HEK293 (cell line): ENCODE measurements around the gene CDC34.

Experiments
- CTCF ChIA-PET: fragments of 350-600 bp; formaldehyde crosslinking; extraction: SDS; loops from one replicate; lab custom pipeline; 2021; ENCODE audit warnings: antibody characterized with exemption; lab: Yijun Ruan, JAX
- POLR2A ChIA-PET: fragments of 300-600 bp; formaldehyde crosslinking; extraction: SDS; loops from one replicate; lab custom pipeline; 2020; ENCODE audit warnings: antibody characterized with exemption, inconsistent platforms; lab: Yijun Ruan, JAX
- H3K27ac ChIP-seq: fragments of 200-500 bp; sonication (Bioruptor generic); 2 replicates; pipeline ENCODE4 v1.5.1; 2014; ENCODE audit warnings: low read depth, low read length, control low read depth, inconsistent platforms; ENCODE audit errors: extremely low read depth
- H3K36me3 ChIP-seq, 2 experiments: fragments of 200-500 bp in 1 of 2; sonication (Bioruptor generic) in 1 of 2; 1 replicate in 1 of 2; 2 replicates in 1 of 2; pipeline ENCODE4 v1.5.1; 2014 to 2017; ENCODE audit warnings: inconsistent platforms in 2 of 2, low read length in 2 of 2; ENCODE audit not compliant: control insufficient read depth in 2 of 2, insufficient read depth in 1 of 2
- H3K4me1 ChIP-seq: fragments of 200-500 bp; sonication (Bioruptor generic); 2 replicates; pipeline ENCODE4 v1.5.1; 2014; ENCODE audit warnings: mild to moderate bottlenecking, low read length, inconsistent platforms; ENCODE audit not compliant: control insufficient read depth, insufficient read depth
- H3K4me3 ChIP-seq: 2 replicates; pipeline ENCODE4 v1.5.1; 2011; ENCODE audit warnings: low read depth, mild to moderate bottlenecking, control low read depth, low read length, moderate library complexity
- H3K9me3 ChIP-seq: fragments of 200-500 bp; sonication (Bioruptor generic); 2 replicates; pipeline ENCODE4 v1.5.1; 2014; ENCODE audit warnings: low read depth, low read length, inconsistent platforms; ENCODE audit not compliant: control insufficient read depth, insufficient read depth
- EGR2 ChIP-seq: fragments of 450-650 bp; formaldehyde crosslinking; IDR thresholded peaks from 2 replicates; pipeline ENCODE4 v1.5.1; 2016; ENCODE audit warnings: low read depth, missing biosample characterization, missing genetic modification characterization
- GLIS1 ChIP-seq: fragments of 450-650 bp; formaldehyde crosslinking; IDR thresholded peaks from 2 replicates; pipeline ENCODE4 v1.5.1; 2016; ENCODE audit warnings: missing biosample characterization, missing genetic modification characterization
- KLF1 ChIP-seq: fragments of 450-650 bp; formaldehyde crosslinking; IDR thresholded peaks from 2 replicates; pipeline ENCODE4 v1.5.1; 2016; ENCODE audit warnings: missing biosample characterization, missing genetic modification characterization
- KLF9 ChIP-seq: fragments of 450-650 bp; formaldehyde crosslinking; IDR thresholded peaks from 2 replicates; pipeline ENCODE4 v1.5.1; 2016; ENCODE audit warnings: missing biosample characterization, missing genetic modification characterization, low read depth
- OVOL3 ChIP-seq: fragments of 450-650 bp; formaldehyde crosslinking; IDR thresholded peaks from 2 replicates; pipeline ENCODE4 v1.5.1; 2016; ENCODE audit warnings: missing biosample characterization, missing genetic modification characterization
- SALL2 ChIP-seq: fragments of 450-650 bp; formaldehyde crosslinking; IDR thresholded peaks from 2 replicates; pipeline ENCODE4 v1.5.0; 2017; ENCODE audit warnings: missing biosample characterization, mild to moderate bottlenecking, missing genetic modification characterization, borderline replicate concordance
- SP2 ChIP-seq: fragments of 450-650 bp; formaldehyde crosslinking; IDR thresholded peaks from 2 replicates; pipeline ENCODE4 v1.5.1; 2016; ENCODE audit warnings: missing biosample characterization, missing genetic modification characterization
- YY1 ChIP-seq: fragments of 450-650 bp; formaldehyde crosslinking; IDR thresholded peaks from 2 replicates; pipeline ENCODE4 v1.5.1; 2018; ENCODE audit warnings: missing biosample characterization, missing genetic modification characterization
- ZBTB21 ChIP-seq: fragments of 450-650 bp; formaldehyde crosslinking; IDR thresholded peaks from 2 replicates; pipeline ENCODE4 v1.5.1; 2017; ENCODE audit warnings: missing biosample characterization, missing genetic modification characterization
- ZNF16 ChIP-seq: fragments of 450-650 bp; formaldehyde crosslinking; IDR thresholded peaks from 2 replicates; pipeline ENCODE4 v1.5.1; 2016; ENCODE audit warnings: low read depth, missing biosample characterization, missing genetic modification characterization
- ZNF169 ChIP-seq: fragments of 450-650 bp; formaldehyde crosslinking; IDR thresholded peaks from 2 replicates; pipeline ENCODE4 v1.5.1; 2016; ENCODE audit warnings: missing biosample characterization, missing genetic modification characterization
- ZNF2 ChIP-seq: fragments of 450-650 bp; formaldehyde crosslinking; IDR thresholded peaks from 2 replicates; pipeline ENCODE4 v1.5.1; 2016; ENCODE audit warnings: missing biosample characterization, missing genetic modification characterization
- ZNF248 ChIP-seq: fragments of 450-650 bp; formaldehyde crosslinking; IDR thresholded peaks from 2 replicates; pipeline ENCODE4 v1.5.1; 2017; ENCODE audit warnings: missing biosample characterization, missing genetic modification characterization
- ZNF341 ChIP-seq: fragments of 450-650 bp; formaldehyde crosslinking; IDR thresholded peaks from 2 replicates; pipeline ENCODE4; 2016; ENCODE audit warnings: low read depth, missing biosample characterization, missing genetic modification characterization
- ZNF394 ChIP-seq: fragments of 450-650 bp; formaldehyde crosslinking; IDR thresholded peaks from 2 replicates; pipeline ENCODE4 v1.5.1; 2016; ENCODE audit warnings: missing biosample characterization, missing genetic modification characterization, mild to moderate bottlenecking, moderate library complexity, borderline replicate concordance
- ZNF548 ChIP-seq: fragments of 450-650 bp; formaldehyde crosslinking; IDR thresholded peaks from 2 replicates; pipeline ENCODE4 v1.5.1; 2016; ENCODE audit warnings: missing biosample characterization, missing genetic modification characterization
- ZNF555 ChIP-seq: fragments of 450-650 bp; formaldehyde crosslinking; conservative IDR thresholded peaks from 2 replicates; pipeline ENCODE4 v1.5.1; 2017; ENCODE audit warnings: missing biosample characterization, mild to moderate bottlenecking, missing genetic modification characterization, inconsistent platforms
- ZNF600 ChIP-seq: fragments of 450-650 bp; formaldehyde crosslinking; IDR thresholded peaks from 2 replicates; pipeline ENCODE4 v1.5.1; 2016; ENCODE audit warnings: missing biosample characterization, missing genetic modification characterization
- ZNF624 ChIP-seq: fragments of 450-650 bp; formaldehyde crosslinking; IDR thresholded peaks from 2 replicates; pipeline ENCODE4 v1.5.1; 2017; ENCODE audit warnings: missing biosample characterization, missing genetic modification characterization
- ZNF629 ChIP-seq: fragments of 450-650 bp; formaldehyde crosslinking; IDR thresholded peaks from 2 replicates; pipeline ENCODE4 v1.5.1; 2017; ENCODE audit warnings: missing biosample characterization, missing genetic modification characterization
- ZNF670 ChIP-seq: fragments of 450-650 bp; formaldehyde crosslinking; IDR thresholded peaks from 2 replicates; pipeline ENCODE4 v1.5.1; 2016; ENCODE audit warnings: missing biosample characterization, missing genetic modification characterization, low read depth
- ZNF776 ChIP-seq: fragments of 450-650 bp; formaldehyde crosslinking; IDR thresholded peaks from 2 replicates; pipeline ENCODE4 v1.5.0; 2017; ENCODE audit warnings: missing biosample characterization, missing genetic modification characterization, borderline replicate concordance
- ZNF777 ChIP-seq: fragments of 450-650 bp; formaldehyde crosslinking; IDR thresholded peaks from 2 replicates; pipeline ENCODE4 v1.5.1; 2017; ENCODE audit warnings: missing biosample characterization, missing genetic modification characterization, borderline replicate concordance
- TF ChIP-seq, protein P1 (sequence below): fragments of 450-650 bp; formaldehyde crosslinking; IDR thresholded peaks from 2 replicates; pipeline ENCODE4 v1.5.1; 2016; ENCODE audit warnings: missing biosample characterization, missing genetic modification characterization
- TF ChIP-seq, protein P2 (sequence below): fragments of 450-650 bp; formaldehyde crosslinking; IDR thresholded peaks from 2 replicates; pipeline ENCODE4 v1.5.1; 2016; ENCODE audit warnings: missing biosample characterization, missing genetic modification characterization
- TF ChIP-seq, protein P3 (sequence below): fragments of 450-650 bp; formaldehyde crosslinking; IDR thresholded peaks from 2 replicates; pipeline ENCODE4 v1.5.1; 2016; ENCODE audit warnings: missing biosample characterization, missing genetic modification characterization
- TF ChIP-seq, protein P4 (sequence below): fragments of 450-650 bp; formaldehyde crosslinking; optimal IDR thresholded peaks from 2 replicates; pipeline ENCODE3; 2016; ENCODE audit warnings: missing biosample characterization, mild to moderate bottlenecking, missing genetic modification characterization

The CDC34 gene

DNA sequence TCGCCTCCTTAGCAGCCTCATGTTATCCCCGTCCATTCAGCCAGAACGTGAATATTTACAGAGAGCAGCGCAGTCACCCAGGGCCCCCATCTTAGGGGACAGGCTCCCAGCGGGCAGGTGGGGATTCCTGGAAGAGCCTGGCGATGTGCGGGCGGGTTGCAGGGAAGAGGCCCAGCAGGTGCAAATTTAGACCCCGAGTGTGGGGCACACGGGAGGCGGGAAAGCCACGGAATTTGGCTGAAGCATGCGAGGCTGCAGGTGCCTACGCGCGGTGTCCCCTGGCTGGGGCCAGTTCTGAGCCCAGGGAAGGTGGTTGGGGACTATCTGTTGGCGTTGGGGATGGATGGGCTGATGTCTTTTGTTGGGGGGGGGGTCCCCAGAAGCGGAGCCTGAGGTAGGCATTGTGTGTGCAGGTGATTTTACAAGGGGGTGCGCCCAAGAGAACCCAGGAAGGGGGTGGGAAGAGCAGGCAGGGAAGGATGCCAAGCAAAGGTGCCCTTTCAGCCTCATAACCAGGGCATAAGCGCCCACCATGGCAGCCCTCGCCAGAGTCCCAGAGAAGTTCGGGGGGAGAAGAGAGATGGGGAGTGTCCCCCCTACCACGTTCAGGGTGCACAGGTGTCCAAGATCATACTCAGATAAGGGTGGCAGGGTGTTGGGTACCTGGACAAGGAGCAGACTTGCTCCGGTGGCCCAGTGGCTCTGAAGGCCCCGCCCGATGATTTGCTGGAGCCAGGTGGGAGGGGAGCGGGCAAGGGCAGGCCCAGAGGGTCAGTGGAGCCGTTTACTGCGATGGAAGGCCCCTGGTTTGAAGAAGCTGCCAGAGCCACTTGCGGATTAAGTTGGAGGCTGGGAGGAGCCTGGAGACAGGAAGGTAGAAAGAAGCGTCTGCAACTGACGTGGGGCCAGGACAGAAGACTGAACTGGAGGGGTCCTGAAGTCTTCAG is 23.1 kb upstream of the CDC34 start:
- Histone ChIP-seq H3K4me1 (peaks cover 7% of the 10 kb centered on the region; the same call in 1 of the 2 replicates), H3K36me3 (peaks cover 0 to 6% of the 10 kb centered on the region in 2 experiments; a peak in 1 of 3 replicates), H3K9me3 (no peaks in the 10 kb centered on the region), H3K4me3 (peak overlapping the region; percentile 72), H3K27ac (peak overlapping the region; percentile 93; the same call in 1 of the 2 replicates)
- ChIA-PET POLR2A (interaction anchor here (0.6 kb wide), 2 partner anchors 16 to 18 kb away, joined by 3 to 4 read pairs; no protein-coding TSS in a partner anchor), CTCF (interaction anchor here (2.9 kb wide), 1 partner anchor 22 kb away, joined by 49 read pairs; the partner anchor contains the start of gene CDC34)
- TF ChIP-seq ZNF555 (tag by site-specific recombination) = no peak
- TF ChIP-seq ZNF629 (tag by site-specific recombination) = no peak
- peak; percentile 50; the same call in 1 of the 2 replicates for TF ChIP-seq ZNF600
- TF ChIP-seq SP2 (tag by site-specific recombination) = no peak
- no peak for TF ChIP-seq SALL2
- no peak for TF ChIP-seq ZNF548
- TF ChIP-seq, protein P1, sequence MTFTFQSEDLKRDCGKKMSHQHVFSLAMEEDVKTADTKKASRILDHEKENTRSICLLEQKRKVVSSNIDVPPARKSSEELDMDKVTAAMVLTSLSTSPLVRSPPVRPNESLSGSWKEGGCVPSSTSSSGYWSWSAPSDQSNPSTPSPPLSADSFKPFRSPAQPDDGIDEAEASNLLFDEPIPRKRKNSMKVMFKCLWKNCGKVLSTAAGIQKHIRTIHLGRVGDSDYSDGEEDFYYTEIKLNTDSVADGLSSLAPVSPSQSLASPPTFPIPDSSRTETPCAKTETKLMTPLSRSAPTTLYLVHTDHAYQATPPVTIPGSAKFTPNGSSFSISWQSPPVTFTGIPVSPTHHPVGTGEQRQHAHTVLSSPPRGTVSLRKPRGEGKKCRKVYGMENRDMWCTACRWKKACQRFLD (tag by site-specific recombination) = no peak
- TF ChIP-seq ZNF169 (tag by site-specific recombination) = no peak
- TF ChIP-seq OVOL3 = no peak
- TF ChIP-seq, protein P2, sequence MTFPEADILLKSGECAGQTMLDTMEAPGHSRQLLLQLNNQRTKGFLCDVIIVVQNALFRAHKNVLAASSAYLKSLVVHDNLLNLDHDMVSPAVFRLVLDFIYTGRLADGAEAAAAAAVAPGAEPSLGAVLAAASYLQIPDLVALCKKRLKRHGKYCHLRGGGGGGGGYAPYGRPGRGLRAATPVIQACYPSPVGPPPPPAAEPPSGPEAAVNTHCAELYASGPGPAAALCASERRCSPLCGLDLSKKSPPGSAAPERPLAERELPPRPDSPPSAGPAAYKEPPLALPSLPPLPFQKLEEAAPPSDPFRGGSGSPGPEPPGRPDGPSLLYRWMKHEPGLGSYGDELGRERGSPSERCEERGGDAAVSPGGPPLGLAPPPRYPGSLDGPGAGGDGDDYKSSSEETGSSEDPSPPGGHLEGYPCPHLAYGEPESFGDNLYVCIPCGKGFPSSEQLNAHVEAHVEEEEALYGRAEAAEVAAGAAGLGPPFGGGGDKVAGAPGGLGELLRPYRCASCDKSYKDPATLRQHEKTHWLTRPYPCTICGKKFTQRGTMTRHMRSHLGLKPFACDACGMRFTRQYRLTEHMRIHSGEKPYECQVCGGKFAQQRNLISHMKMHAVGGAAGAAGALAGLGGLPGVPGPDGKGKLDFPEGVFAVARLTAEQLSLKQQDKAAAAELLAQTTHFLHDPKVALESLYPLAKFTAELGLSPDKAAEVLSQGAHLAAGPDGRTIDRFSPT = no peak
- TF ChIP-seq ZNF341 (tag by site-specific recombination) = peak; percentile 87
- no peak for TF ChIP-seq GLIS1 (tag by site-specific recombination)

DNA sequence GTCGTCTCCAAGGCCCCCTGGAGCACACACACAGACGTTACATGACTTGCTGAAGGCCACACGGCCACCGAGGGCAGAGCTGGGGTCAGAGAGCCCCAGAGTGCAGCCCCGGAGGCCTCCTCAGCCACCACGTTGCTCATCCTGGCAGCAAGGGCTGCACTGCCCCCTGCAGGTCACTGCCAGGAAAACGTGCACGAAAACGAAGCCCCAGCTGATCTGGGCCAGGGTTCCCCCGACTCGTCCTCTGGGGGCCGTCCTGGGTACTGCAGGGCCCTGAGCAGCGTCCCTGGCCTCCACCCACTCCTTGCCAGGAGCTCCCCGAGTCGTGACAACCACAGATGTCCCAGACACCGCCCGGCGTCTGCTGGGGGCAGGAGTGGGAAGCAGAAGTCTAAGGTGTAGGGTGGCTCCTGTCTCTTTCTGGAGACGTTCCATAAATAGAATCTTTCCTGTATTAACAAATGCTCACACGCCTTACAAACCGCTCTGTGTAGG is 20.9 kb upstream of the CDC34 start:
- peak overlapping the region; percentile 21; the same call in 1 of the 2 replicates for H3K4me3 ChIP-seq
- ChIA-PET POLR2A (interaction anchor here (0.8 to 2.4 kb wide), 7 partner anchors 11 to 193 kb away, joined by 3 to 35 read pairs (median 3); partner anchors contain the start of genes CDC34 and SHC2), CTCF (interaction anchor here (0.6 to 2.9 kb wide), 39 partner anchors 8 to 491 kb away, joined by 3 to 49 read pairs (median 3); partner anchors contain the start of genes BSG, C2CD4C and CDC34)
- peaks cover 7% of the 10 kb centered on the region; the same call in 1 of the 2 replicates for H3K4me1 ChIP-seq
- no peak overlapping the region for H3K27ac ChIP-seq
- peaks cover 0 to 11% of the 10 kb centered on the region in 2 experiments; a peak in 1 of 3 replicates for H3K36me3 ChIP-seq
- no peaks in the 10 kb centered on the region for H3K9me3 ChIP-seq
- TF ChIP-seq ZBTB21 (tag by site-specific recombination) (no peak), EGR2 (tag by site-specific recombination) (0 out of 2 replicates have a peak, but pooled peaks have one; percentile 19), KLF9 (no peak), ZNF2 (no peak; the same call in 1 of the 2 replicates), SALL2 (no peak), ZNF394 (tag by site-specific recombination) (no peak), ZNF776 (tag by site-specific recombination) (no peak), ZNF16 (tag by site-specific recombination) (no peak), YY1 (tag by site-specific recombination) (no peak), KLF1 (tag by site-specific recombination) (no peak), ZNF624 (no peak), ZNF670 (tag by site-specific recombination) (no peak), ZNF777 (no peak), ZNF248 (no peak)
- TF ChIP-seq, protein P3, sequence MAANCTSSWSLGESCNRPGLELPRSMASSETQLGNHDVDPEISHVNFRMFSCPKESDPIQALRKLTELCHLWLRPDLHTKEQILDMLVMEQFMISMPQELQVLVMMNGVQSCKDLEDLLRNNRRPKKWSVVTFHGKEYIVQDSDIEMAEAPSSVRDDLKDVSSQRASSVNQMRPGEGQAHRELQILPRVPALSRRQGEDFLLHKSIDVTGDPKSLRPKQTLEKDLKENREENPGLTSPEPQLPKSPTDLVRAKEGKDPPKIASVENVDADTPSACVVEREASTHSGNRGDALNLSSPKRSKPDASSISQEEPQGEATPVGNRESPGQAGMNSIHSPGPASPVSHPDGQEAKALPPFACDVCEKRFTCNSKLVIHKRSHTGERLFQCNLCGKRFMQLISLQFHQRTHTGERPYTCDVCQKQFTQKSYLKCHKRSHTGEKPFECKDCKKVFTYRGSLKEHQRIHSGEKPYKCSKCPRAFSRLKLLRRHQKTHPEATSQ (tag by site-specific recombination) = no peak
- TF ChIP-seq, protein P4, sequence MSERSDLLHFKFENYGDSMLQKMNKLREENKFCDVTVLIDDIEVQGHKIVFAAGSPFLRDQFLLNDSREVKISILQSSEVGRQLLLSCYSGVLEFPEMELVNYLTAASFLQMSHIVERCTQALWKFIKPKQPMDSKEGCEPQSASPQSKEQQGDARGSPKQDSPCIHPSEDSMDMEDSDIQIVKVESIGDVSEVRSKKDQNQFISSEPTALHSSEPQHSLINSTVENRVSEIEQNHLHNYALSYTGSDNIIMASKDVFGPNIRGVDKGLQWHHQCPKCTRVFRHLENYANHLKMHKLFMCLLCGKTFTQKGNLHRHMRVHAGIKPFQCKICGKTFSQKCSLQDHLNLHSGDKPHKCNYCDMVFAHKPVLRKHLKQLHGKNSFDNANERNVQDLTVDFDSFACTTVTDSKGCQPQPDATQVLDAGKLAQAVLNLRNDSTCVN (tag by site-specific recombination) = peak; percentile 24
